HEK293 (cell line): ENCODE results near the gene LRRC15.

ENCODE experiments used
- CTCF ChIA-PET: fragments of 350-600 bp; formaldehyde crosslinking; extraction: SDS; loops from one replicate; lab custom pipeline; 2021; ENCODE audit warnings: antibody characterized with exemption; lab: Yijun Ruan, JAX
- POLR2A ChIA-PET: fragments of 300-600 bp; formaldehyde crosslinking; extraction: SDS; loops from one replicate; lab custom pipeline; 2020; ENCODE audit warnings: antibody characterized with exemption, inconsistent platforms; lab: Yijun Ruan, JAX
- H3K27ac ChIP-seq: fragments of 200-500 bp; sonication (Bioruptor generic); 2 replicates; pipeline ENCODE4 v1.5.1; 2014; ENCODE audit warnings: low read depth, low read length, control low read depth, inconsistent platforms; ENCODE audit errors: extremely low read depth
- H3K36me3 ChIP-seq, 2 experiments: fragments of 200-500 bp in 1 of 2; sonication (Bioruptor generic) in 1 of 2; 1 replicate in 1 of 2; 2 replicates in 1 of 2; pipeline ENCODE4 v1.5.1; 2014 to 2017; ENCODE audit warnings: inconsistent platforms in 2 of 2, low read length in 2 of 2; ENCODE audit not compliant: control insufficient read depth in 2 of 2, insufficient read depth in 1 of 2
- H3K4me1 ChIP-seq: fragments of 200-500 bp; sonication (Bioruptor generic); 2 replicates; pipeline ENCODE4 v1.5.1; 2014; ENCODE audit warnings: mild to moderate bottlenecking, low read length, inconsistent platforms; ENCODE audit not compliant: control insufficient read depth, insufficient read depth
- H3K4me3 ChIP-seq: 2 replicates; pipeline ENCODE4 v1.5.1; 2011; ENCODE audit warnings: low read depth, mild to moderate bottlenecking, control low read depth, low read length, moderate library complexity
- H3K9me3 ChIP-seq: fragments of 200-500 bp; sonication (Bioruptor generic); 2 replicates; pipeline ENCODE4 v1.5.1; 2014; ENCODE audit warnings: low read depth, low read length, inconsistent platforms; ENCODE audit not compliant: control insufficient read depth, insufficient read depth
- GLIS1 ChIP-seq: fragments of 450-650 bp; formaldehyde crosslinking; IDR thresholded peaks from 2 replicates; pipeline ENCODE4 v1.5.1; 2016; ENCODE audit warnings: missing biosample characterization, missing genetic modification characterization
- KLF10 ChIP-seq: fragments of 450-650 bp; IDR thresholded peaks from 2 replicates; pipeline ENCODE4 v1.5.1; 2018; ENCODE audit warnings: missing biosample characterization, mild to moderate bottlenecking, missing genetic modification characterization
- WT1 ChIP-seq: fragments of 450-650 bp; formaldehyde crosslinking; IDR thresholded peaks from 2 replicates; pipeline ENCODE4 v1.5.1; 2016; ENCODE audit warnings: missing biosample characterization, missing genetic modification characterization
- ZBTB21 ChIP-seq: fragments of 450-650 bp; formaldehyde crosslinking; IDR thresholded peaks from 2 replicates; pipeline ENCODE4 v1.5.1; 2017; ENCODE audit warnings: missing biosample characterization, missing genetic modification characterization
- ZBTB48 ChIP-seq: fragments of 450-650 bp; formaldehyde crosslinking; IDR thresholded peaks from 2 replicates; pipeline ENCODE4 v1.5.1; 2016; ENCODE audit warnings: missing biosample characterization, missing genetic modification characterization
- ZFHX2 ChIP-seq: fragments of 450-650 bp; formaldehyde crosslinking; conservative IDR thresholded peaks from 2 replicates; pipeline ENCODE4 v1.5.1; 2016; ENCODE audit warnings: missing biosample characterization, missing genetic modification characterization
- ZNF132 ChIP-seq: fragments of 450-650 bp; formaldehyde crosslinking; IDR thresholded peaks from 2 replicates; pipeline ENCODE4 v1.5.1; 2017; ENCODE audit warnings: missing biosample characterization, missing genetic modification characterization, borderline replicate concordance
- ZNF138 ChIP-seq: fragments of 450-650 bp; formaldehyde crosslinking; IDR thresholded peaks from 2 replicates; pipeline ENCODE4 v1.5.1; 2016; ENCODE audit warnings: missing biosample characterization, missing genetic modification characterization, borderline replicate concordance
- ZNF169 ChIP-seq: fragments of 450-650 bp; formaldehyde crosslinking; IDR thresholded peaks from 2 replicates; pipeline ENCODE4 v1.5.1; 2016; ENCODE audit warnings: missing biosample characterization, missing genetic modification characterization
- ZNF2 ChIP-seq: fragments of 450-650 bp; formaldehyde crosslinking; IDR thresholded peaks from 2 replicates; pipeline ENCODE4 v1.5.1; 2016; ENCODE audit warnings: missing biosample characterization, missing genetic modification characterization
- ZNF341 ChIP-seq: fragments of 450-650 bp; formaldehyde crosslinking; IDR thresholded peaks from 2 replicates; pipeline ENCODE4; 2016; ENCODE audit warnings: low read depth, missing biosample characterization, missing genetic modification characterization
- ZNF423 ChIP-seq: fragments of 450-650 bp; formaldehyde crosslinking; IDR thresholded peaks from 2 replicates; pipeline ENCODE4 v1.5.1; 2016; ENCODE audit warnings: missing biosample characterization, missing genetic modification characterization
- ZNF600 ChIP-seq: fragments of 450-650 bp; formaldehyde crosslinking; IDR thresholded peaks from 2 replicates; pipeline ENCODE4 v1.5.1; 2016; ENCODE audit warnings: missing biosample characterization, missing genetic modification characterization
- ZNF654 ChIP-seq: fragments of 450-650 bp; formaldehyde crosslinking; IDR thresholded peaks from 2 replicates; pipeline ENCODE4 v1.5.1; 2016; ENCODE audit warnings: low read depth, missing biosample characterization, missing genetic modification characterization
- ZNF660 ChIP-seq: fragments of 450-650 bp; IDR thresholded peaks from 2 replicates; pipeline ENCODE4 v1.5.1; 2018; ENCODE audit warnings: missing biosample characterization, mild to moderate bottlenecking, missing genetic modification characterization
- ZNF664 ChIP-seq: fragments of 450-650 bp; formaldehyde crosslinking; IDR thresholded peaks from 2 replicates; pipeline ENCODE4 v1.5.1; 2016; ENCODE audit warnings: missing biosample characterization, missing genetic modification characterization
- ZNF701 ChIP-seq: fragments of 450-650 bp; formaldehyde crosslinking; IDR thresholded peaks from 2 replicates; pipeline ENCODE4 v1.5.1; 2016; ENCODE audit warnings: missing biosample characterization, missing genetic modification characterization
- ZNF776 ChIP-seq: fragments of 450-650 bp; formaldehyde crosslinking; IDR thresholded peaks from 2 replicates; pipeline ENCODE4 v1.5.0; 2017; ENCODE audit warnings: missing biosample characterization, missing genetic modification characterization, borderline replicate concordance
- ZNF785 ChIP-seq: fragments of 450-650 bp; formaldehyde crosslinking; IDR thresholded peaks from 2 replicates; pipeline ENCODE4 v1.5.1; 2016; ENCODE audit warnings: missing biosample characterization, missing genetic modification characterization
- TF ChIP-seq, protein P1 (sequence below): fragments of 450-650 bp; formaldehyde crosslinking; IDR thresholded peaks from 2 replicates; pipeline ENCODE4 v1.5.1; 2017; ENCODE audit warnings: missing biosample characterization, missing genetic modification characterization
- TF ChIP-seq, protein P2 (sequence below): fragments of 450-650 bp; formaldehyde crosslinking; IDR thresholded peaks from 2 replicates; pipeline ENCODE4 v1.5.1; 2017; ENCODE audit warnings: missing biosample characterization, missing genetic modification characterization
- TF ChIP-seq, protein P3 (sequence below): fragments of 450-650 bp; formaldehyde crosslinking; IDR thresholded peaks from 2 replicates; pipeline ENCODE4 v1.5.1; 2017; ENCODE audit warnings: missing biosample characterization, missing genetic modification characterization
- TF ChIP-seq, protein P4 (sequence below): fragments of 450-650 bp; formaldehyde crosslinking; IDR thresholded peaks from 2 replicates; pipeline ENCODE4 v1.5.1; 2016; ENCODE audit warnings: missing biosample characterization, missing genetic modification characterization
- TF ChIP-seq, protein P5 (sequence below): fragments of 450-650 bp; formaldehyde crosslinking; IDR thresholded peaks from 2 replicates; pipeline ENCODE4 v1.5.1; 2016; ENCODE audit warnings: missing biosample characterization, missing genetic modification characterization, borderline replicate concordance

The LRRC15 gene

DNA sequence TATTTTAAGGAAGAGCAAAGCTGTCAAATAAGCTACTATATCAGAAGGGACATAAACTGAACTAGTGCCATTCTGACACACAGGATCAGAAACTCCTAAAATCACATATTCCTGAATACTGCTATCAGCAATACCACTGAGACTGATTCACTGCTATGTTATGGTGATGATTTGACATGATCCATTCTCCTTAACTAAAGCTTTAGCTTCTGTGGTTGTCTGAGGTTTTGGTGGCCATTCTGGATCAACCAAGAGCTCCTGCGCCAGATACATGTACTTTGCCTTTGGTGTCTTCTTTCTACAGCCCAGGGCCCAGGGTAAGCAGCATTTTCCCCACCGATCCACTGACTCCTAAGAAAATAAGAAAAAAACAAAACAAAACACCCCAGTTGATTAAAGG lies 36.2 kb upstream of the LRRC15 start:
- TF ChIP-seq ZNF776 (no peak), ZNF654 (no peak), ZNF138 (tag by site-specific recombination) (no peak)
- ChIA-PET CTCF (interaction anchor here (0.6 to 5.3 kb wide), 5 partner anchors 55 to 982 kb away, joined by 3 to 38 read pairs (median 3); no protein-coding TSS in a partner anchor), POLR2A (no interaction called here)
- Histone ChIP-seq H3K27ac (no peak overlapping the region), H3K36me3 (peaks cover 0 to 50% of the 10 kb centered on the region in 2 experiments; a peak in 1 of 3 replicates), H3K4me3 (no peak overlapping the region), H3K9me3 (no peaks in the 10 kb centered on the region), H3K4me1 (no peaks in the 10 kb centered on the region)

DNA sequence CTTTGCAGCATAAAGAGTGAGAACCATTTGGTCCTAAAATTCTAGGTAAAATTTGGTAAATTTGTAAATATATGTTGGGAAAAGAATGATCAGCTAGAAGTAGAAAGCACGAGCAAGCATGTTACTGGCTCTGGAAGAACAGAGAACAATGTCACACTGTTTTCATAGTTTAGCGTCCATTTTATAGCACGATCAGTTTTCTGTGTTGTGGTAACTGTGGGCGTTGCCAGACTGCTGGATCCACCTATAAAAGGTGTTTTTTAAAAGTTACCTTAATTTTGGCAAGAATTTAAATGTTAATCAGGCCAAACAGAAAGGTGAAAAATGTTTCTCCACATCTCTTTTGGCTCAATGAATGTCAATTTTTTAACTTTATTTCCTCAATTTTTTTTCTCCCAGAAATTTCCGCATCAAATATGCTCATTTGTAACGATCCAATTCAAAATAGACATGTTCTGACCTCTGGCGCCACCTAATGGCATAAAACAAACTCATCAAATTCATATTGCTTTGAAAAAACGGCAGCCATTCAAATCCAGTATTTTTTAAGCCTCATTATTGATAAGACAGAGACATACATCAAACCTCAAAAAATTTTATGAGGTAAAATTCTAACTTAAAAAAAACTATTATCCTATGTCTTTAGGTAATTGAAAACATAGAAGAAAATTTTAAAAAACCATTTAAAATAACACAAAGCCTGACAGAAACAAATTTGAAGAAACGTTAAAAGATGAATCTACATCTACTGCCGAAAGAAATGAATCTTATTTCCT lies 35.0 kb upstream of the LRRC15 start:
- Histone ChIP-seq H3K4me3 (no peak overlapping the region), H3K27ac (no peak overlapping the region), H3K36me3 (peaks cover 0 to 46% of the 10 kb centered on the region in 2 experiments; a peak in 1 of 3 replicates), H3K4me1 (no peaks in the 10 kb centered on the region), H3K9me3 (no peaks in the 10 kb centered on the region)
- ChIA-PET CTCF (interaction anchor here (0.5 to 5.3 kb wide), 12 partner anchors 10 to 1588 kb away, joined by 3 to 38 read pairs (median 3); no protein-coding TSS in a partner anchor), POLR2A (no interaction called here)
- TF ChIP-seq ZNF600 (no peak), ZNF654 (peak; percentile 77), ZNF785 (no peak), ZBTB48 (tag by site-specific recombination) (no peak), ZNF169 (tag by site-specific recombination) (no peak), WT1 (tag by site-specific recombination) (no peak), ZBTB21 (tag by site-specific recombination) (no peak), ZFHX2 (peak; percentile 30; the same call in 1 of the 2 replicates), ZNF341 (tag by site-specific recombination) (no peak), ZNF660 (tag by site-specific recombination) (peak; percentile 58; the same call in 1 of the 2 replicates), GLIS1 (no peak), ZNF2 (tag by site-specific recombination) (0 out of 2 replicates have a peak, but pooled peaks have one; percentile 30), ZNF132 (tag by site-specific recombination) (no peak), ZNF664 (tag by site-specific recombination) (no peak), ZNF701 (tag by site-specific recombination) (no peak), ZNF423 (tag by site-specific recombination) (no peak), KLF10 (tag by site-specific recombination) (0 out of 2 replicates have a peak, but pooled peaks have one; percentile 25)
- TF ChIP-seq, protein P1, sequence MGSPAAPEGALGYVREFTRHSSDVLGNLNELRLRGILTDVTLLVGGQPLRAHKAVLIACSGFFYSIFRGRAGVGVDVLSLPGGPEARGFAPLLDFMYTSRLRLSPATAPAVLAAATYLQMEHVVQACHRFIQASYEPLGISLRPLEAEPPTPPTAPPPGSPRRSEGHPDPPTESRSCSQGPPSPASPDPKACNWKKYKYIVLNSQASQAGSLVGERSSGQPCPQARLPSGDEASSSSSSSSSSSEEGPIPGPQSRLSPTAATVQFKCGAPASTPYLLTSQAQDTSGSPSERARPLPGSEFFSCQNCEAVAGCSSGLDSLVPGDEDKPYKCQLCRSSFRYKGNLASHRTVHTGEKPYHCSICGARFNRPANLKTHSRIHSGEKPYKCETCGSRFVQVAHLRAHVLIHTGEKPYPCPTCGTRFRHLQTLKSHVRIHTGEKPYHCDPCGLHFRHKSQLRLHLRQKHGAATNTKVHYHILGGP (tag by site-specific recombination), result no peak
- TF ChIP-seq, protein P2, sequence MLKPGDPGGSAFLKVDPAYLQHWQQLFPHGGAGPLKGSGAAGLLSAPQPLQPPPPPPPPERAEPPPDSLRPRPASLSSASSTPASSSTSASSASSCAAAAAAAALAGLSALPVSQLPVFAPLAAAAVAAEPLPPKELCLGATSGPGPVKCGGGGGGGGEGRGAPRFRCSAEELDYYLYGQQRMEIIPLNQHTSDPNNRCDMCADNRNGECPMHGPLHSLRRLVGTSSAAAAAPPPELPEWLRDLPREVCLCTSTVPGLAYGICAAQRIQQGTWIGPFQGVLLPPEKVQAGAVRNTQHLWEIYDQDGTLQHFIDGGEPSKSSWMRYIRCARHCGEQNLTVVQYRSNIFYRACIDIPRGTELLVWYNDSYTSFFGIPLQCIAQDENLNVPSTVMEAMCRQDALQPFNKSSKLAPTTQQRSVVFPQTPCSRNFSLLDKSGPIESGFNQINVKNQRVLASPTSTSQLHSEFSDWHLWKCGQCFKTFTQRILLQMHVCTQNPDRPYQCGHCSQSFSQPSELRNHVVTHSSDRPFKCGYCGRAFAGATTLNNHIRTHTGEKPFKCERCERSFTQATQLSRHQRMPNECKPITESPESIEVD, result peak; percentile 15; the same call in 1 of the 2 replicates
- TF ChIP-seq, protein P3, sequence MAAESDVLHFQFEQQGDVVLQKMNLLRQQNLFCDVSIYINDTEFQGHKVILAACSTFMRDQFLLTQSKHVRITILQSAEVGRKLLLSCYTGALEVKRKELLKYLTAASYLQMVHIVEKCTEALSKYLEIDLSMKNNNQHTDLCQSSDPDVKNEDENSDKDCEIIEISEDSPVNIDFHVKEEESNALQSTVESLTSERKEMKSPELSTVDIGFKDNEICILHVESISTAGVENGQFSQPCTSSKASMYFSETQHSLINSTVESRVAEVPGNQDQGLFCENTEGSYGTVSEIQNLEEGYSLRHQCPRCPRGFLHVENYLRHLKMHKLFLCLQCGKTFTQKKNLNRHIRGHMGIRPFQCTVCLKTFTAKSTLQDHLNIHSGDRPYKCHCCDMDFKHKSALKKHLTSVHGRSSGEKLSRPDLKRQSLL, result no peak
- TF ChIP-seq, protein P4, sequence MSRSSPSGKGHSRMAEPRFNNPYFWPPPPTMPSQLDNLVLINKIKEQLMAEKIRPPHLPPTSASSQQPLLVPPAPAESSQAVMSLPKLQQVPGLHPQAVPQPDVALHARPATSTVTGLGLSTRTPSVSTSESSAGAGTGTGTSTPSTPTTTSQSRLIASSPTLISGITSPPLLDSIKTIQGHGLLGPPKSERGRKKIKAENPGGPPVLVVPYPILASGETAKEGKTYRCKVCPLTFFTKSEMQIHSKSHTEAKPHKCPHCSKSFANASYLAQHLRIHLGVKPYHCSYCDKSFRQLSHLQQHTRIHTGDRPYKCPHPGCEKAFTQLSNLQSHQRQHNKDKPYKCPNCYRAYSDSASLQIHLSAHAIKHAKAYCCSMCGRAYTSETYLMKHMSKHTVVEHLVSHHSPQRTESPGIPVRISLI (tag by site-specific recombination), result peak; percentile 50; the same call in 1 of the 2 replicates
- TF ChIP-seq, protein P5, sequence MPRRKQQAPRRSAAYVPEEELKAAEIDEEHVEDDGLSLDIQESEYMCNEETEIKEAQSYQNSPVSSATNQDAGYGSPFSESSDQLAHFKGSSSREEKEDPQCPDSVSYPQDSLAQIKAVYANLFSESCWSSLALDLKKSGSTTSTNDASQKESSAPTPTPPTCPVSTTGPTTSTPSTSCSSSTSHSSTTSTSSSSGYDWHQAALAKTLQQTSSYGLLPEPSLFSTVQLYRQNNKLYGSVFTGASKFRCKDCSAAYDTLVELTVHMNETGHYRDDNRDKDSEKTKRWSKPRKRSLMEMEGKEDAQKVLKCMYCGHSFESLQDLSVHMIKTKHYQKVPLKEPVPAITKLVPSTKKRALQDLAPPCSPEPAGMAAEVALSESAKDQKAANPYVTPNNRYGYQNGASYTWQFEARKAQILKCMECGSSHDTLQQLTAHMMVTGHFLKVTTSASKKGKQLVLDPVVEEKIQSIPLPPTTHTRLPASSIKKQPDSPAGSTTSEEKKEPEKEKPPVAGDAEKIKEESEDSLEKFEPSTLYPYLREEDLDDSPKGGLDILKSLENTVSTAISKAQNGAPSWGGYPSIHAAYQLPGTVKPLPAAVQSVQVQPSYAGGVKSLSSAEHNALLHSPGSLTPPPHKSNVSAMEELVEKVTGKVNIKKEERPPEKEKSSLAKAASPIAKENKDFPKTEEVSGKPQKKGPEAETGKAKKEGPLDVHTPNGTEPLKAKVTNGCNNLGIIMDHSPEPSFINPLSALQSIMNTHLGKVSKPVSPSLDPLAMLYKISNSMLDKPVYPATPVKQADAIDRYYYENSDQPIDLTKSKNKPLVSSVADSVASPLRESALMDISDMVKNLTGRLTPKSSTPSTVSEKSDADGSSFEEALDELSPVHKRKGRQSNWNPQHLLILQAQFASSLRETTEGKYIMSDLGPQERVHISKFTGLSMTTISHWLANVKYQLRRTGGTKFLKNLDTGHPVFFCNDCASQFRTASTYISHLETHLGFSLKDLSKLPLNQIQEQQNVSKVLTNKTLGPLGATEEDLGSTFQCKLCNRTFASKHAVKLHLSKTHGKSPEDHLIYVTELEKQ, result no peak
